Measurements from ENCODE around the gene FLCN. TPM values are rescaled to one million over a fixed set of nuclear protein-coding genes. Genes with fewer than 3 reads are reported as not detected.

FLCN gene
- total RNA-seq, 1 donor from 2014 or later: 16.7 TPM

- no peak overlapping the region for H3K4me3 ChIP-seq (ENCODE audit: low read depth, low read length)
- no peak for DNase-seq (ENCODE audit: low read depth)
- TF ChIP-seq CTCF (conservative IDR thresholded peaks at IDR 0.05; ENCODE audit: low read depth, low read length): no peak
Observed at GRCh38 chr17:17213775-17214174, 23.2 kb downstream of the FLCN start.

- no peak for DNase-seq (ENCODE audit: low read depth)
- no peak for TF ChIP-seq CTCF (conservative IDR thresholded peaks at IDR 0.05; ENCODE audit: low read depth, low read length)
- no peak overlapping the region for H3K4me3 ChIP-seq (ENCODE audit: low read depth, low read length)
Observed at GRCh38 chr17:17207998-17208397, 29.0 kb downstream of the FLCN start.

- TF ChIP-seq CTCF (conservative IDR thresholded peaks at IDR 0.05; ENCODE audit: low read depth, low read length): no peak
- H3K4me3 ChIP-seq (ENCODE audit: low read depth, low read length): peak overlapping the region; percentile 23
- DNase-seq (ENCODE audit: low read depth): no peak
Observed at GRCh38 chr17:17206913-17207335, 30.0 kb downstream of the FLCN start.

GRCh38 chr17:17206124-17206912 is 30.6 kb downstream of the FLCN start, which contains the start of gene PLD6:
TSS of gene PLD6 (minus strand) at chr17:17206333. CDS start at chr17:17206286, 47 bp downstream.
- TF ChIP-seq CTCF (conservative IDR thresholded peaks at IDR 0.05; ENCODE audit: low read depth, low read length): no peak
- H3K4me3 ChIP-seq (ENCODE audit: low read depth, low read length): peak within 1 kb of the TSS; percentile 66
- no peak for DNase-seq (ENCODE audit: low read depth)

- DNase-seq (ENCODE audit: low read depth): no peak
- H3K4me3 ChIP-seq (ENCODE audit: low read depth, low read length): peak overlapping the region; percentile 66
- no peak for TF ChIP-seq CTCF (conservative IDR thresholded peaks at IDR 0.05; ENCODE audit: low read depth, low read length)
Observed at GRCh38 chr17:17205368-17206123, 31.4 kb downstream of the FLCN start.

- H3K4me3 ChIP-seq (ENCODE audit: low read depth, low read length): peak overlapping the region; percentile 66
Observed at GRCh38 chr17:17204635-17205231, 32.2 kb downstream of the FLCN start.

More at GRCh38 chr17:17204635-17205231, 32.2 kb downstream of the FLCN start:
- DNase-seq (ENCODE audit: low read depth): no peak
- no peak for TF ChIP-seq CTCF (conservative IDR thresholded peaks at IDR 0.05; ENCODE audit: low read depth, low read length)
